ENCODE measurements around the gene IFITM2. TPM values are rescaled to one million over a fixed set of nuclear protein-coding genes. Genes with fewer than 3 reads are reported as not detected.

IFITM2 gene
- total and polyA plus RNA-seq, 2 experiments from 2014 or later = 71.6 to 267 TPM

- Histone ChIP-seq H3K9me3 (ENCODE audit: low read depth) (no peaks in the 10 kb centered on the region), H3K27ac (no peak overlapping the region), H3K4me3 (no peak overlapping the region), H3K4me1 (ENCODE audit: low read depth) (no peaks in the 10 kb centered on the region), H3K36me3 (no peaks in the 10 kb centered on the region), H3K27me3 (peaks cover 5% of the 10 kb centered on the region)
- DNase-seq (ENCODE audit: low read depth in 1 of 2, low spot score in 1 of 2) = no peak
- TF ChIP-seq, protein P1, sequence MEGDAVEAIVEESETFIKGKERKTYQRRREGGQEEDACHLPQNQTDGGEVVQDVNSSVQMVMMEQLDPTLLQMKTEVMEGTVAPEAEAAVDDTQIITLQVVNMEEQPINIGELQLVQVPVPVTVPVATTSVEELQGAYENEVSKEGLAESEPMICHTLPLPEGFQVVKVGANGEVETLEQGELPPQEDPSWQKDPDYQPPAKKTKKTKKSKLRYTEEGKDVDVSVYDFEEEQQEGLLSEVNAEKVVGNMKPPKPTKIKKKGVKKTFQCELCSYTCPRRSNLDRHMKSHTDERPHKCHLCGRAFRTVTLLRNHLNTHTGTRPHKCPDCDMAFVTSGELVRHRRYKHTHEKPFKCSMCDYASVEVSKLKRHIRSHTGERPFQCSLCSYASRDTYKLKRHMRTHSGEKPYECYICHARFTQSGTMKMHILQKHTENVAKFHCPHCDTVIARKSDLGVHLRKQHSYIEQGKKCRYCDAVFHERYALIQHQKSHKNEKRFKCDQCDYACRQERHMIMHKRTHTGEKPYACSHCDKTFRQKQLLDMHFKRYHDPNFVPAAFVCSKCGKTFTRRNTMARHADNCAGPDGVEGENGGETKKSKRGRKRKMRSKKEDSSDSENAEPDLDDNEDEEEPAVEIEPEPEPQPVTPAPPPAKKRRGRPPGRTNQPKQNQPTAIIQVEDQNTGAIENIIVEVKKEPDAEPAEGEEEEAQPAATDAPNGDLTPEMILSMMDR (IDR thresholded peaks at IDR 0.05; ENCODE audit: low read depth, low read length) = no peak
These were observed 38.3 kb upstream of the IFITM2 start for GRCh38 chr11:269146-269890.

DNA sequence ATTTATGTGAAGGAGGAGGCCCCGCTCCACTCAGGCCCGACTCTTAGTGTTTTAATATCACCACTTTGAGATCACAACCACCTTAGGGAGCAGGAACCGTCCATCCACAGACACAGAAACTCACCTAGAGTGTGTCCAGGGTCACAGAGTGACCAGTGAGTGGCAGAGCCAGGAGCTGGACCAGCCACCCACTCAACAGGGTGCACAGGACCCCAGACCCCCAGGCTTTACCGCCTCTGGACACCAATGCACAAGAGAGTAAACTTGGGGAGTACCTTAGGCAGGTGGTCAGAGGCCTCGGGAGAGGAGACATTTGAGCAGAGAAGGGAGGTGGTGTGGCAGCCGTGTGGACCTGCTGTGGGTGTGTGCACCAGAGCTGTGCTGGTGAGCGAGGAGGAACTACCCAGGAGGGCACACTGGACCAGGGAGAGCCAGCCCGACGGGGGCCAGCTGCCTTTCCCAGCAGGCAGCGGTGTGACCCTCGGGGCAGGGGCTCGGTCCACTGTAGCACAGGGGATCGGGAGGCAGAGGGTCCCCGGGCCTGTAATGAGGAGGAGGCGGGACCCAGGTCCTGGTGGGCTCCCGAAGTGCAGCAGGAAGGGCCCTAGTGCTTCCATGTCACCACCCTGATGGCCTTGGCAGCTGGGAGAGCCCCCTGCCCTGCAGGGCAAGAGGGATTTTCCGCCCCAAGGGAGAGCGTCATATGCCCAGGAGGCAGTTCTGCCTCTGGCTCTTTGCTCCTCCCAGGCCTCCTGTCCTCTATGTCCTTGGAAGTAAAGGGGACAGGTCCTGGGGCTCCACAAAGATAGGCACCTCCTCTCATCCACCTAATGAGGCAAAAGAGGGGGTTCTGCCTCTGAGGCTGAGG lies 36.9 kb upstream of the IFITM2 start:
- H3K27me3 ChIP-seq = peaks cover 5% of the 10 kb centered on the region
- H3K4me1 ChIP-seq (ENCODE audit: low read depth) = no peaks in the 10 kb centered on the region
- no peaks in the 10 kb centered on the region for H3K9me3 ChIP-seq (ENCODE audit: low read depth)
- H3K27ac ChIP-seq = no peak overlapping the region
- H3K4me3 ChIP-seq = no peak overlapping the region
- H3K36me3 ChIP-seq = no peaks in the 10 kb centered on the region
- DNase-seq (ENCODE audit: low read depth in 1 of 2, low spot score in 1 of 2) = no peak
- TF ChIP-seq, protein P1 (IDR thresholded peaks at IDR 0.05; ENCODE audit: low read depth, low read length) = no peak

GRCh38 chr11:271319-271715 lies 36.3 kb upstream of the IFITM2 start:
- TF ChIP-seq, protein P1 (IDR thresholded peaks at IDR 0.05; ENCODE audit: low read depth, low read length) = no peak
- H3K9me3 ChIP-seq (ENCODE audit: low read depth) = no peaks in the 10 kb centered on the region
- H3K27ac ChIP-seq = no peak overlapping the region
- no peaks in the 10 kb centered on the region for H3K4me1 ChIP-seq (ENCODE audit: low read depth)
- no peak overlapping the region for H3K4me3 ChIP-seq
- peaks cover 6% of the 10 kb centered on the region for H3K27me3 ChIP-seq
- DNase-seq (ENCODE audit: low read depth in 1 of 2, low spot score in 1 of 2) = no peak
- no peaks in the 10 kb centered on the region for H3K36me3 ChIP-seq

- no peaks in the 10 kb centered on the region for H3K36me3 ChIP-seq
- H3K27me3 ChIP-seq = peaks cover 9% of the 10 kb centered on the region
- DNase-seq (ENCODE audit: low read depth in 1 of 2, low spot score in 1 of 2) = no peak
- no peaks in the 10 kb centered on the region for H3K4me1 ChIP-seq (ENCODE audit: low read depth)
- no peak overlapping the region for H3K4me3 ChIP-seq
- no peak overlapping the region for H3K27ac ChIP-seq
- H3K9me3 ChIP-seq (ENCODE audit: low read depth) = no peaks in the 10 kb centered on the region
- TF ChIP-seq, protein P1 (IDR thresholded peaks at IDR 0.05; ENCODE audit: low read depth, low read length) = no peak
These were observed 35.3 kb upstream of the IFITM2 start for GRCh38 chr11:272195-272930.

DNA sequence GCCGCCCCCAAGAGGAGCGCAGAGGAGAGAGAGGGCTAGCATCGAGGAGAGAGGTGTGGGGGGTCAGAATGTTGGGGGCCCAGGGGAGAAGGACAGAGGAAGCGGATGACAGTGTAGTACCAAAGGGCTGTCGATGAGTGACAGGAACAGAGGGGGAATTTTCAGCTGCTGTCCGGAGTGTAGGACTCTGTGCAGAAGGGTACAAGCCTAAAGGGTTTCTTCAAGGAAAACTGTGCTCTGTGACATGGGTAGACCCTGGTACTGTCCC lies 34.8 kb upstream of the IFITM2 start:
- Histone ChIP-seq H3K36me3 (no peaks in the 10 kb centered on the region), H3K27ac (no peak overlapping the region), H3K27me3 (peaks cover 13% of the 10 kb centered on the region), H3K9me3 (ENCODE audit: low read depth) (no peaks in the 10 kb centered on the region), H3K4me1 (ENCODE audit: low read depth) (no peaks in the 10 kb centered on the region), H3K4me3 (no peak overlapping the region)
- DNase-seq (ENCODE audit: low read depth in 1 of 2, low spot score in 1 of 2) = no peak
- TF ChIP-seq, protein P1 (IDR thresholded peaks at IDR 0.05; ENCODE audit: low read depth, low read length) = no peak
